GM23338 (cell line): ENCODE data around the gene COL4A1. TPM values are rescaled to one million over a fixed set of nuclear protein-coding genes. Genes with fewer than 3 reads are reported as not detected.

ENCODE experiments used
- ATAC-seq: fragments of 200-7000 bp; cut with Tn5 transposase; 3 replicates; pipeline ENCODE4 v1.9.1; 2020
- DNase-seq: peaks from one replicate; pipeline ENCODE4 v3.0.0-alpha.2; 2015; ENCODE audit warnings: low spot score
- H2AFZ ChIP-seq: fragments of 200-600 bp; sonication (generic); 2 replicates; pipeline ENCODE4 v1.8.0; 2016; ENCODE audit warnings: antibody characterized with exemption, mild to moderate bottlenecking, moderate library complexity
- H3F3A ChIP-seq: fragments of 200-600 bp; sonication (generic); replicated peaks from 2 replicates; pipeline ENCODE4 v1.8.0; 2017; ENCODE audit warnings: antibody characterized with exemption, mixed run types, low read depth
- H3K27ac ChIP-seq: fragments of 200-600 bp; sonication (generic); 2 replicates; pipeline ENCODE4 v1.6.1; 2016; ENCODE audit warnings: low read depth
- H3K27me3 ChIP-seq: fragments of 200-600 bp; sonication (generic); 2 replicates; pipeline ENCODE4 v1.8.0; 2016; ENCODE audit warnings: mild to moderate bottlenecking, mixed run types, moderate library complexity; ENCODE audit not compliant: insufficient read depth
- H3K36me3 ChIP-seq: fragments of 200-600 bp; sonication (generic); 2 replicates; pipeline ENCODE4 v1.8.0; 2016; ENCODE audit warnings: mild to moderate bottlenecking; ENCODE audit not compliant: insufficient read depth
- H3K4me1 ChIP-seq: fragments of 200-600 bp; sonication (generic); 2 replicates; pipeline ENCODE4 v1.8.0; 2016; ENCODE audit warnings: mild to moderate bottlenecking, moderate library complexity; ENCODE audit not compliant: insufficient read depth
- H3K4me2 ChIP-seq: fragments of 200-600 bp; sonication (generic); 2 replicates; pipeline ENCODE4 v1.7.1; 2017; ENCODE audit warnings: mixed run types
- H3K4me3 ChIP-seq: fragments of 200-600 bp; sonication (generic); 2 replicates; pipeline ENCODE4 v1.6.1; 2016; ENCODE audit warnings: mixed run types
- H3K79me2 ChIP-seq: fragments of 200-600 bp; sonication (generic); replicated peaks from 2 replicates; pipeline ENCODE4 v1.8.0; 2017; ENCODE audit warnings: mild to moderate bottlenecking; ENCODE audit not compliant: insufficient read depth
- H3K9me2 ChIP-seq: fragments of 200-600 bp; sonication (generic); 2 replicates; pipeline ENCODE4 v1.8.0; 2017; ENCODE audit not compliant: insufficient read depth
- H4K20me1 ChIP-seq: fragments of 200-600 bp; sonication (generic); replicated peaks from 2 replicates; pipeline ENCODE4 v1.8.0; 2017; ENCODE audit warnings: mild to moderate bottlenecking; ENCODE audit not compliant: insufficient read depth
- H3K27ac Mint-ChIP-seq: 2 replicates; pipeline ENCODE4 v1.8.0; 2020; ENCODE audit warnings: inconsistent platforms, mild to moderate bottlenecking, moderate library complexity, mixed read lengths
- H3K27me3 Mint-ChIP-seq: 3 replicates; pipeline ENCODE4 v1.8.0; 2022; ENCODE audit warnings: low read depth, mild to moderate bottlenecking, moderate library complexity, mixed read lengths, inconsistent platforms; ENCODE audit not compliant: insufficient read depth, poor library complexity
- H3K36me3 Mint-ChIP-seq: 3 replicates; pipeline ENCODE4 v1.8.0; 2021; ENCODE audit warnings: low read depth, mild to moderate bottlenecking, inconsistent platforms, moderate library complexity, mixed read lengths
- H3K4me1 Mint-ChIP-seq: 3 replicates; pipeline ENCODE4 v1.8.0; 2020; ENCODE audit warnings: mild to moderate bottlenecking, inconsistent platforms, mixed read lengths
- H3K4me3 Mint-ChIP-seq: 3 replicates; pipeline ENCODE4 v1.8.0; 2021; ENCODE audit warnings: moderate library complexity, mild to moderate bottlenecking, inconsistent platforms, mixed read lengths
- H3K9me3 Mint-ChIP-seq: 3 replicates; pipeline ENCODE4 v1.8.0; 2020; ENCODE audit warnings: moderate library complexity, mild to moderate bottlenecking, inconsistent platforms, mixed read lengths
- EZH2 ChIP-seq: fragments of 200-600 bp; sonication (generic); IDR thresholded peaks from one replicate; pipeline ENCODE4 v1.8.0; 2017; ENCODE audit warnings: antibody characterized with exemption, mild to moderate bottlenecking, low read depth; ENCODE audit not compliant: unreplicated experiment
- NANOG ChIP-seq: IDR thresholded peaks from 2 replicates; pipeline ENCODE4 v1.6.1; 2016; ENCODE audit warnings: antibody characterized with exemption, borderline replicate concordance
- POLR2AphosphoS5 ChIP-seq: IDR thresholded peaks from 2 replicates; pipeline ENCODE4 v1.6.1; 2016; ENCODE audit warnings: antibody characterized with exemption, low read depth
- ZNF114 ChIP-seq: fragments of 250-450 bp; sonication (Bioruptor Pico); IDR thresholded peaks from 2 replicates; pipeline ENCODE4 v1.5.0; 2020; ENCODE audit warnings: mild to moderate bottlenecking, moderate library complexity
- ZNF331 ChIP-seq: fragments of 250-450 bp; sonication (Bioruptor Pico); IDR thresholded peaks from 2 replicates; pipeline ENCODE4 v1.5.0; 2020; ENCODE audit warnings: low read depth, mild to moderate bottlenecking, moderate library complexity
- polyA plus RNA-seq: library from polyadenylated mRNA; unstranded; fragments of >200 nt; fragmentation: Nextera tagmentation; extraction: Ambion mirVana; gene quantifications from 2 replicates; pipeline ENCODE4 v1.2.1, GENCODE V29; 2016
- total RNA-seq: library from RNA; depleted of rRNA; stranded (reverse); fragments of >200 nt; shearing (Covaris generic); gene quantifications from 2 replicates; pipeline ENCODE4 v1.2.3, GENCODE V29; 2014
- TF ChIP-seq, protein P1 (sequence below): IDR thresholded peaks from one replicate; pipeline ENCODE4 v1.6.1; 2018; ENCODE audit warnings: antibody characterized with exemption; ENCODE audit not compliant: unreplicated experiment
- TF ChIP-seq, protein P2 (sequence below), 2 experiments: fragments of 200-600 bp in 1 of 2; sonication (generic) in 1 of 2; conservative IDR thresholded peaks; 2 replicates each; pipeline versions ENCODE4 v1.5.1 to v1.6.1; 2016 to 2017; ENCODE audit warnings: antibody characterized with exemption in 2 of 2, low read depth in 2 of 2, mild to moderate bottlenecking in 2 of 2, moderate library complexity in 1 of 2

COL4A1 gene
- total and polyA plus RNA-seq, 2 experiments from 2014 or later: 39.1 to 110 TPM

DNA sequence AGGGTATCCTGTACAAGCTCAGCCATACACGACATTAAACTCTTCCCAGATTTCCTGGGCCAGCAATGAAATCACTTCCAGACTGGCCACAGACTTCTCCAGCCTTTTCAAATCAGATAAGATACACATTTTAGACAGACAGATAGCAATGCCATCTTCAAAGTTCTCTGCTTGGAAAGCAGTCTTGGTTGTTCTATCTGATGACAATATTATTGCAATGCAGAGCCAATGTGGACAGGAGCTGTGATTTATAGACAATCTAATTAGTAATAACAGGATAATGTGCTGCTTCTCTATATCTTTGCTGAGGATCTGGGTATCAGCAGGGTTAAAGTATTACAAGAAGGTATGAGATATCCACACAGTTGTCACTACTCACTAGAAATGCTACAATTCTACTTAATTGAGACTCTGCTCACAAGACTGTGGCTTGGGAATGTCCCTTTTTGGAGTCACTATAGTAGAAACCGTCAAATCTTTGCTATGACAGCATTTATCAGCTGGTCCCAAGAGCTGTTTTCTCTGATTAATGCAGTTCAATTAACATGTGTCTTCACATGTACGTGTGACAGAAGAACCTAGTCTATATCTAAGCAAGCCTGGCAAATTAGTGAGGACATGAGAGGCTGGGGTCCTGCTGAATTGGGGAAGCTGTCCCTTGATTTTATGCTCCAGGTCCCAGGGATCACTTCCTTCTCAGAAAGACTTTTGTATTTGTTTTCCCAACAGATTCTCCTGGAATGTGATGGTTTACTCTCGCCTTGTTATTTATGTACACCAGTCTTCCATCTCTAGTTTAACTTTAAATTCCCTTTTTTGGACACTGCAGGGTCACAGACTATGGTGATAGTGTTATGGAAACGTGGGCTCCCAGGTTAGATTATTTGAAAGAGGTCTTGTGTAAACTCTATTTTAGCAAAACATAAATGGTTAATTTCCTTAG is 68.8 kb downstream of the COL4A1 start (continued):
- TF ChIP-seq, protein P1, sequence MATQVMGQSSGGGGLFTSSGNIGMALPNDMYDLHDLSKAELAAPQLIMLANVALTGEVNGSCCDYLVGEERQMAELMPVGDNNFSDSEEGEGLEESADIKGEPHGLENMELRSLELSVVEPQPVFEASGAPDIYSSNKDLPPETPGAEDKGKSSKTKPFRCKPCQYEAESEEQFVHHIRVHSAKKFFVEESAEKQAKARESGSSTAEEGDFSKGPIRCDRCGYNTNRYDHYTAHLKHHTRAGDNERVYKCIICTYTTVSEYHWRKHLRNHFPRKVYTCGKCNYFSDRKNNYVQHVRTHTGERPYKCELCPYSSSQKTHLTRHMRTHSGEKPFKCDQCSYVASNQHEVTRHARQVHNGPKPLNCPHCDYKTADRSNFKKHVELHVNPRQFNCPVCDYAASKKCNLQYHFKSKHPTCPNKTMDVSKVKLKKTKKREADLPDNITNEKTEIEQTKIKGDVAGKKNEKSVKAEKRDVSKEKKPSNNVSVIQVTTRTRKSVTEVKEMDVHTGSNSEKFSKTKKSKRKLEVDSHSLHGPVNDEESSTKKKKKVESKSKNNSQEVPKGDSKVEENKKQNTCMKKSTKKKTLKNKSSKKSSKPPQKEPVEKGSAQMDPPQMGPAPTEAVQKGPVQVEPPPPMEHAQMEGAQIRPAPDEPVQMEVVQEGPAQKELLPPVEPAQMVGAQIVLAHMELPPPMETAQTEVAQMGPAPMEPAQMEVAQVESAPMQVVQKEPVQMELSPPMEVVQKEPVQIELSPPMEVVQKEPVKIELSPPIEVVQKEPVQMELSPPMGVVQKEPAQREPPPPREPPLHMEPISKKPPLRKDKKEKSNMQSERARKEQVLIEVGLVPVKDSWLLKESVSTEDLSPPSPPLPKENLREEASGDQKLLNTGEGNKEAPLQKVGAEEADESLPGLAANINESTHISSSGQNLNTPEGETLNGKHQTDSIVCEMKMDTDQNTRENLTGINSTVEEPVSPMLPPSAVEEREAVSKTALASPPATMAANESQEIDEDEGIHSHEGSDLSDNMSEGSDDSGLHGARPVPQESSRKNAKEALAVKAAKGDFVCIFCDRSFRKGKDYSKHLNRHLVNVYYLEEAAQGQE: no peak
- TF ChIP-seq ZNF331 (CRISPR knock-in tag) (no peak), EZH2 (no peak), NANOG (no peak)

DNA sequence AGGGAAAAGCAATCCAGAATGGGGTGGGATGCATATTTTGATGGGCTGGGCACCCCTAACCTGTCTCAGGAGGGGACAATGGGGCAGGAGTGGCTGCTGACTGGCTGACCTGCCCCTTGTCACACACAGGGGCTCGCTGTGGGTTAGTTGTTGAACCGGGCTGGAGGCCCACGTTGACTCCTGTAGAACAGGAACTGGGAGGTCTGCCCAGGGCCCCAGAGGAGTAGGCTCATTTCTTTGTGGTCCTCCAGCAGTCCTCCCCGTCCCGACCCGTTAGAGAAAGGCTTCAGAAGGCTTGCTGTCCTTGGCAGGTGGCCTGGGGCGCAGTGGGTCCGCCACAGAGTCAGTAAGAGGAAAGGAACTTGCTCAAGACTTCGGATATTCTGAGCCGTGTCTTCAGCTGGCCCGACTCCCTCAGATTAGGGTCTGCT is 70.1 kb downstream of the COL4A1 start:
- no peaks in the 10 kb centered on the region for H3K27me3 Mint-ChIP-seq
- H3K4me3 Mint-ChIP-seq: no peak overlapping the region
- no peak for DNase-seq
- ATAC-seq: no peak
- Histone ChIP-seq H3K79me2 (no peaks in the 10 kb centered on the region), H3K4me1 (no peaks in the 10 kb centered on the region), H3F3A (no peaks in the 10 kb centered on the region), H3K4me3 (no peak overlapping the region), H3K27me3 (no peaks in the 10 kb centered on the region), H3K9me2 (no peaks in the 10 kb centered on the region), H3K4me2 (no peak overlapping the region), H3K27ac (no peak overlapping the region), H2AFZ (no peak overlapping the region), H4K20me1 (no peaks in the 10 kb centered on the region; the same call in 1 of the 2 replicates), H3K36me3 (no peaks in the 10 kb centered on the region)
- no peaks in the 10 kb centered on the region for H3K9me3 Mint-ChIP-seq
- no peaks in the 10 kb centered on the region for H3K36me3 Mint-ChIP-seq
- TF ChIP-seq, protein P2, sequence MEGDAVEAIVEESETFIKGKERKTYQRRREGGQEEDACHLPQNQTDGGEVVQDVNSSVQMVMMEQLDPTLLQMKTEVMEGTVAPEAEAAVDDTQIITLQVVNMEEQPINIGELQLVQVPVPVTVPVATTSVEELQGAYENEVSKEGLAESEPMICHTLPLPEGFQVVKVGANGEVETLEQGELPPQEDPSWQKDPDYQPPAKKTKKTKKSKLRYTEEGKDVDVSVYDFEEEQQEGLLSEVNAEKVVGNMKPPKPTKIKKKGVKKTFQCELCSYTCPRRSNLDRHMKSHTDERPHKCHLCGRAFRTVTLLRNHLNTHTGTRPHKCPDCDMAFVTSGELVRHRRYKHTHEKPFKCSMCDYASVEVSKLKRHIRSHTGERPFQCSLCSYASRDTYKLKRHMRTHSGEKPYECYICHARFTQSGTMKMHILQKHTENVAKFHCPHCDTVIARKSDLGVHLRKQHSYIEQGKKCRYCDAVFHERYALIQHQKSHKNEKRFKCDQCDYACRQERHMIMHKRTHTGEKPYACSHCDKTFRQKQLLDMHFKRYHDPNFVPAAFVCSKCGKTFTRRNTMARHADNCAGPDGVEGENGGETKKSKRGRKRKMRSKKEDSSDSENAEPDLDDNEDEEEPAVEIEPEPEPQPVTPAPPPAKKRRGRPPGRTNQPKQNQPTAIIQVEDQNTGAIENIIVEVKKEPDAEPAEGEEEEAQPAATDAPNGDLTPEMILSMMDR (conservative IDR thresholded peaks at IDR 0.05; ENCODE audit: low read depth in 2 of 2): no peak
- no peak for TF ChIP-seq POLR2AphosphoS5
- H3K4me1 Mint-ChIP-seq: peaks cover 4% of the 10 kb centered on the region
- peak overlapping the region; percentile 54; the same call in 1 of the 2 replicates for H3K27ac Mint-ChIP-seq

DNA sequence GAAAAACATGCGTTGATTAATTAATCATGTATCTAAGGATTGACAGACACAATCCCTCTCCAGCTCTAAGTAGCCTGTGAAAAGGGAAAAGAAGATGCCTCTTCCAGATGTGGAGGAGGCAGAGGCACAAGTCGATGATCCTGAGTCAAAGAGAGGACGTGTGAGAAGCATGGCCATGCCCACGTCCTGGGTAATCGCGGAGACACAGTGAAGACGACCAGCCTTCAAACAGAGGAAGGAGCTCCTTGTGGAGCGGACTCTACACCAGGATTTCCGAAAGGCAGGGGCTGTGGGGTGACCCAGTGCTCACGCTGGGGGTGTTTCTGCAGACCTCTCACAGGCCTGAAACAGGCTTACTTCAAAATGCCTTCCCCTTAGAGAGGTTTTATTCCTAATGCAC is 70.5 kb downstream of the COL4A1 start:
- Histone ChIP-seq H3K4me3 (no peak overlapping the region), H4K20me1 (no peaks in the 10 kb centered on the region; the same call in 1 of the 2 replicates), H3K36me3 (no peaks in the 10 kb centered on the region), H3K79me2 (no peaks in the 10 kb centered on the region), H3K27me3 (no peaks in the 10 kb centered on the region), H3K27ac (no peak overlapping the region), H3K4me2 (no peak overlapping the region), H3F3A (no peaks in the 10 kb centered on the region), H3K4me1 (no peaks in the 10 kb centered on the region), H2AFZ (no peak overlapping the region), H3K9me2 (no peaks in the 10 kb centered on the region)
- TF ChIP-seq NANOG (no peak), ZNF114 (CRISPR knock-in tag) (no peak), POLR2AphosphoS5 (no peak), EZH2 (no peak)
- TF ChIP-seq, protein P1: no peak
- Mint-ChIP-seq H3K36me3 (no peaks in the 10 kb centered on the region), H3K4me1 (peaks cover 4% of the 10 kb centered on the region), H3K9me3 (no peaks in the 10 kb centered on the region), H3K4me3 (no peak overlapping the region), H3K27me3 (no peaks in the 10 kb centered on the region), H3K27ac (no peak overlapping the region)
- no peak for DNase-seq
- no peak for ATAC-seq
